HT1080 (cell line): ENCODE results near the gene CEP72. TPM values are rescaled to one million over a fixed set of nuclear protein-coding genes. Genes with fewer than 3 reads are reported as not detected.
"Not testable (repeated sequence)": the region's sequence is repeated elsewhere in the genome, so short reads cannot be mapped to it uniquely, and the experiment has no call there.

Experiments
- DNase-seq: peaks from one replicate; pipeline ENCODE4 v3.0.0-alpha.2; 2015; ENCODE audit warnings: low read depth
- total RNA-seq: library from RNA; depleted of rRNA; stranded (reverse); fragments of >200 nt; shearing (Covaris generic); gene quantifications from 2 replicates; pipeline ENCODE4 v1.2.3, GENCODE V29; 2014

The CEP72 gene
- total RNA-seq, 1 experiment from 2014 or later: 16.0 TPM

DNA sequence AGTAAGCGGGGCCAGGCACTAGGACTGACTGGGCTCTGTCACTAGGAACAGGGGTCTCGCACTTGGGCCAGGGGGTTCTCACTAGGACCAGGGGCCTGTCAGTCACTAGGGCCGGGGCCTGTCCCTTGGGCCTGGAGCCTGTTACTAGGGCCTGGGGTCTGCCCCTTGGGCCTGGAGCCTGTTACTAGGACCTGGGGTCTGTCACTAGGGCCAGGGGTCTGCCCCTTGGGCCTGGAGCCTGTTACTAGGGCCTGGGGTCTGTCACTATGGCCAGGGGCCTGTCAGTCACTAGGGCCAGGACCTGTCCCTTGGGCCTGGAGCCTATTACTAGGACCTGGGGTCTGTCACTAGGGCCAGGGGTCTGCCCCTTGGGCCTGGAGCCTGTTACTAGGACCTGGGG lies 70.1 kb downstream of the CEP72 start:
- not testable (repeated sequence) for DNase-seq

DNA sequence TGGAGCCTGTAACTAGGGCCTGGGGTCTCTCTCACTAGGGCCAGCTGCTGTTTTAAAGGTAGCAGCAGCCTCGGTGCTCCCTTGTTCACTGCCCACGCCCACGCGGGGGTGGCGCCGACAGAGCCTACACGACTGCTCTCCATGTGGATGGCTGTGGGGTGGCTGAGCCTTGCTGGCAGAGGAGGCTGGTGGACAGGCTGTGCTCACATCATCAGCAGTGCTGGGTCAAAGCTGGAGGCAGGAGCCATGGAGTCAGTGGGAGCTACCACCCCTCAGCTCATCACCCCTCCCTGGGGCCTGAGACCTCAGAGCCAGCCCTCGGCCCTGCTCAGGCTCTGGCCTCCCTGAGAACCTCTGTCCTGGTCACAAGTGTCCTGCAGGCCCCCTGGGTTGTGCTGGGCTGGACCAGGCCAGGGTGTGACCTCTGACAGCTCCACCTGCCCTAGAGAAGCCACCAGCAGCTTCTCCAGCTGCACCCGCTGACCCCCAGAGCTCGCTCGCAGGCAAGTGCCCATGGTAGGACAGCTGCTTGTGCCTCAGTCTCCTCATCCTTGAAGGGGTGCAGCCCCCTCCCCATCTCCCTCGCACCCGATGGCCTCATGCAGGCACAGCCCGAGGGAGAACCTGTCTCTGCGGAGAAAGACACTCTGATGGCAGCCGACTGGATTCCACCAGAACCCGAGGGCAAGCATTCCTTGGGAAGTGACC lies 70.7 kb downstream of the CEP72 start:
- DNase-seq: not testable (repeated sequence)

DNA sequence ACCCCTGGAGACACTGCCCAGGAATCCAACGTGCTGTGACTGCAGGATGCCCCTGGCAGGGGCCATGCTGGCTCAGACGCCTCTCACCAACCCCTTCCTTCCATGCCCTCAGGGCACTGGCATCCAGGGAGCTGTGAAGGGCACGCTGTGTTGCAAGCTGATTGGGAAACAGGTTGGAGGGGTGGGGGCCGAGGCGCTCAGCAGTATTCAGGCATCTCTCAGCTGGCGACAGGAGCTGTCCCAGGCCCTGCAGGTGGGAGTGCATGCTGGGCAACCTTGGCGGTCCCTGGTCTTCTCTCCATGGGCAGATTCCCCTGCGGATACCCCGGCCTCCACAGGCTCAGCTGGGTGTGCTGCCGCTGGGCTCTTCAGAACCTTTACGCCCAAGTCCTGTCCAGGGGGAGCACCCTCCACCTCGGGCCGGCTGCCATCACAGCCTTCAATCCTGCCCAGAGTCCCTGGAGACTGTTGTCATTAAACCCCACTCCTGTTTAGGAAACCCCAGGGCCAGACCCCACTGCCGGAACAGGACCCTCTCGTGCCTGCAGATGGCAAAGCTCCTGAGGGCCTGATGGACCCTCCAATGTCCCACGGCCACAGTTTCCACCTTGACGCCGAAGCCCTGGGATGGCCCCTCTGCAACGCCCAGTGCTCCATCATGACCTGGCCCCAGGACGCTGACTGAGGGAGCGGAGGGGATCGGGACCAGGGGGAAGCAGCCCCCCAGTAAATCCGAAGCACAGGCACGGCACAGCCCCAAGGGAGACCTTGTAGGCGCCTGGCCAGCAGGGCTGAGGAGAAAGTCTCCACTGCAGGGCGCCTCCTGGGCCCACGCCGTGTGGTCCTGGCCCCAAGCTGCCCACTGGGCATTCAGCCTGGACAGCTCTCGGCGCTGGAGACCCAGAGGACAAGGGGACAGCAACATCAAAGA lies 71.7 kb downstream of the CEP72 start:
- DNase-seq: no peak

DNA sequence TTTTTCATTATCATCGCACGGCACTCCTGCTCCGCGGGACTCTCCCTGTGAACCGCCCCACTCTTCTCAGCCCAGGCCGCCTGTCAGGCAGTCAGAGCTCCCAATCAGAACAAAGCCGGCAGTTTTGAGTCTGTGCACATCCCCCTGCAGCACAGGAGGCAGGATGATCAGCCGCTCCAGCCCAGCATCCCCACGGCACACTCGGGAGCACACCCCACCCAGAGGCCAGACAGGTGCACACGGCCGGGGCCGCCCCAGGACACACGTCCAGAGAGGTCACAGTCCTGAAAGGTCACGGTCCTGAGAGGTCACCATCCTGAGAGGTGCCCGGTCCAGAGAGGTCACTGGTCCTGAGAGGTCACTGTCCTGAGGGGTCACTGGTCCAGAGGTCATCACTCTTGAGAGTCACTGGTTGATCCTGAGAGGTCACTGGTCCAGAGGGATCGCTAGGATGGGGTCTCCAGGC lies 72.6 kb downstream of the CEP72 start:
- no peak for DNase-seq

DNA sequence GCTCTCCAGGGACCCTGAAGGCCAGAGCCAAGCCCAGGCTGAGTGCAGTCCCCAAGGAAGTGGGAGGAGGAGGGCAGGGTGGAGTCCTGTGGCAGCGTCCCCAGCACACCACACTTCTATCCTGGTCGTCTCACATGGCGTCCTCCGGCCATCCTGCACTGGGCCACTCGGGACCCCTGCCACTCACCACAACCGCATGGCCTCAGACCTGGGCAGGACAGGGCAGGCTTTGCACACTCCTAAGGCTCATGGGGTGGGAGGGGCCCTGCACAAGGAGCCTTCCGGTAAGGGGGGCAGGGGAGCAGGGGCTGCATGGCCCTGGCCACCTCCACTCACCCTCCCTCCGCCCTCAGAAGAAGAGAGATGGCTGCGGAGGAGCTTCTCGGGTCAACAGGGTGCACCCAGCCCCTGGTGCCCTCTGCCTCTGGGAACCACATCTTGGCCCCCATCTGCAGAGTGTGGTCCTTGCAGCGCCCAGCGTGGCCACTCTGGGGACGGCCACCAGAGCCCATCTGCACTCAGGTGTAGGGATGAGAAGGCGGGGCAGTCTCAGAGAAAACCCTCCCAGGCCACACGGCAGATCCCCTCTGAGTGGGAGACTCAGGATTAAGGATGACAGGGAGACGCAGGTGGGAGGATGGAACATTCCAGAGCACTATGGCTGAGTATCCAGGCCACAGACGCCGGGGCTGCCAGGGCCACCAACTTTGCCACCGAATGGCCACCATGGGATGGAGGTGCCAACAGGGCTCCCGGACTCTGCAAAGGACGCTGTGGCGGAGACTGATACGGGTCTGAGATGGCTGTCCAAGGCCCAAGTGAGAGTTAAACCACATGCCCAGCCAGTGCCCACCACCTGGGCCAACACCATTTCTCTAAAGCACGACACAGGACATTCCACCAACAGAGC lies 73.4 kb downstream of the CEP72 start:
- DNase-seq: no peak

DNA sequence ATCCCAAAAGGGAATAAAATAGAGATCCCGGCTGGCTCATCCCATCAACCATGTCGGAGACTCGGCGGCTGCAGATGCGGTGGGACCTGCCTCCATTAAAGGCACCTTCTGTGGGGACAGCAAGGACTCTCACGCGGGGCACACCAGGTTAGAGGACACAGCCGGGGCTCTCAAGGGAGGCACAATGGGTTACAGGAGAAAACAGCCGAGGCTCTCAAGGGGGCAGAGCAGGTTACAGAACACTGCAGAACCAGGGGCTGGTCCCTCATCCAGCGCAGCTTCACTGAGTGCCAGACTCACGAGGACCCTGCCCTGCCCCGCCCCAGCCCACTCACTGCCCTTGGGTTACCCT lies 74.0 kb downstream of the CEP72 start:
- DNase-seq: not testable (repeated sequence)

DNA sequence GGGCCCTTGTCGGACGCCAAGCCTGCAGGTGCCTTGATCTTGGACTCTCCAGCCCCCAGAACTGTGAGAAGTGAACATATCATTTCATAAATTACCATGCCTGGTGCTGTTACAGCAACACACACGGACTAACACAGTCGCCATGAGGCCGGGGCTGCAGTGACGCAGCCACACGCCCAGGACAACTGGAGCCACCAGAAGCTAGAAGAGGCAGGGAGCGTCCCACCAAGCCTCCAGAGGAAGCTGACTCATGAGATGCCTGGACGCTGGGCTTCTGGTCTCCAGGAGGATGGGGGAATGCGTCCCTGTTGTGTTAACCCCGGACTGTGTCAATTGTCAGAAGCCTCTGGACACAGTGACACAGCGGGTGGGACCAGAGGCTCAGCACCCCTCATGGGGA lies 74.8 kb downstream of the CEP72 start:
- not testable (repeated sequence) for DNase-seq

DNA sequence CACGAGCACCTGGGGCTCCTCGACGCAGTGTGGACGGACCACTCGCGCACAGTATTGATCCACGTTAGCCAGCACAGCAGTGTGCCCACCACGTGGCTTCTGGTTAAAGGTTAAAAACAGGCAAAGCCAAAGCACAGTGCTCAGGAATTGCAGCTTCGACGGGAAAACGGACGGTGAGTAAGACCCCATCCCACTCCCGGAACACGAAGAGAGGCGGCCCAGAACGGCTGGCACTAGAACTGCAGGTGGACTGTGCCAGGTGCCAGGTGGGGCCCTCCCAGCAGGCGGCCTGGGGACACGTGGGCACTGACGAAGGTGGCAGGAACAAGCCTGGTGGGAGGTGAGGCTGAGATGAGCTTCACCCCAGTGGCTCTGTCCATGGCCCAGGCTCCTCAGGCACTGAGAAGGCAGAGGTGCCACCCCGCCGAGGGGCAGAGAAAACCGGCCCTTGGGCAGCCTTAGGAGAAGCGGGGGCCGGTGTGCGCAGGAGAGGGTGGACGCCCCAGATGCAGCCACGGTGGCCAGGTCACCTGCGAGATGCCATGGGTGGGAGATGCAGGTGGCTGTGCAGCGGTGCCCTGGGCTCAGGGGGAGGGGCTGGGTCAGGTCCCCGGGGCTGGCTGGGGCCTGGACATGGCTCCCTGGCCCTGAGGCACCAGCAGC lies 76.3 kb downstream of the CEP72 start:
- DNase-seq: not testable (repeated sequence)

DNA sequence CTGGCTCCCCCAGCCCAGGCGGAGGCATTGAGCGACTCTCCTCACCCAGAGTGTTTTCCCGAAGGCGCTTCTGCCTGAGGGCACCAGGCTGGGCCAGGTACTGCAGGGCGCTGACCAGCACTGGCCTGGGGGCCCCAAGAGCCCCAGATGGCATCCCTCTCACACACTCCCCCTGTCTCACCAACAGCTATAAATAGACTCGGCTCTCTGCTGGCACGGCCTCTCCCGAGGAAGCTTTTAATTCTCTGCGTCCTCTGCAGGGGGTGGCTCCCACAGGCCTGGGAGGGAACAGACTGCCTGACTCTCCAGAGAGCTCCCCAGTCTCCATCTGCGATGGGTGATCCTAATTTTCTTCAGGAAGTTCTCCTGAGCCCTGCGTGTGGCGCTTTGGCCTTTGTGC lies 78.2 kb downstream of the CEP72 start:
- not testable (repeated sequence) for DNase-seq

DNA sequence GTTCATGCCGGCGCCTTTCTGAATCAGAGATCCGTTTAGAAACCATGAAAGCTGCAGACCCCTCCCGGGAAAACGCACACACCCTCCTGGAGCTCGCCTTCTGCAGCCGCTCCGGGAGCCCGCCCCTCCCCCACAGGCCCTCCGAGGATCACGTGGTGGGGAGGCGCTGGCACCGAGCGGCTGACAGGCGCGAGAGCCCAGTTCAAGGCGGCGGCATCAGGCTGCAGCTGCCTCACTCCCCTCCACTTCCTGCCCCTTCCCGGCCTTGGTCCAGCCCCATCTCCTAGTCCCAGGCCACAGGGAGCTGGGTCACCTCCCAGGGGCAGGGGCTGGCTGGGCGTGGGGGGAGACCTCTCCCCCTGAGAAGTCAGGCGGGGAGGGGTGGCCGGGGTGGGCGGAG lies 78.9 kb downstream of the CEP72 start:
- not testable (repeated sequence) for DNase-seq

DNA sequence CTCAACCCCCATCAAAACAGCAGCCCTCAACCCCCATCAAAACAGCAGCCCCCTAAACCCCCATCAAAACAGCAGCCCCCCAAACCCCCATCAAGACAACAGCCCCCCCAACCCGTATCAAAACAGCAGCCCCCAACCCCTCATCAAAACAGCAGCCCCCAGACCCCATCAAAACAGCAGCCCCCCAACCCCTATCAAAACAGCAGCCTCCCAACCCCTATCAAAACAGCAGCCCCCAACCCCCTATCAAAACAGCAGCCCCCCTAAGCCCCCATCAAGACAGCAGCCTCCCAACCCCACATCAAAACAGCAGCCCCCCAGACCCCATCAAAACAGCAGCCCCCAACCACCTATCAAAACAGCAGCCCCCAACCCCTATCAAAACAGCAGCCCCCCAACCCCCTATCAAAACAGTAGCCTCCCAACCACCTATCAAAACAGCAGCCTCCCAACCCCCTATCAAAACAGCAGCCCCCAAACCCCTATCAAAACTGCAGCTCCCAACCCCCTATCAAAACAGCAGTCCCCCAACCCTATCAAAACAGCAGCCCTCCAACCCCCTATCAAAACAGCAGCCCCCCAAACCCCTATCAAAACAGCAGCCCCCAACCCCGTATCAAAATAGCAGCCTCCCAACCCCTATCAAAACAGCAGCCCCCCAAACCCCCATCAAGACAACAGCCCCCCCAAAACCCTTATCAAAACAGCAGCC lies 79.8 kb downstream of the CEP72 start:
- DNase-seq: no peak

DNA sequence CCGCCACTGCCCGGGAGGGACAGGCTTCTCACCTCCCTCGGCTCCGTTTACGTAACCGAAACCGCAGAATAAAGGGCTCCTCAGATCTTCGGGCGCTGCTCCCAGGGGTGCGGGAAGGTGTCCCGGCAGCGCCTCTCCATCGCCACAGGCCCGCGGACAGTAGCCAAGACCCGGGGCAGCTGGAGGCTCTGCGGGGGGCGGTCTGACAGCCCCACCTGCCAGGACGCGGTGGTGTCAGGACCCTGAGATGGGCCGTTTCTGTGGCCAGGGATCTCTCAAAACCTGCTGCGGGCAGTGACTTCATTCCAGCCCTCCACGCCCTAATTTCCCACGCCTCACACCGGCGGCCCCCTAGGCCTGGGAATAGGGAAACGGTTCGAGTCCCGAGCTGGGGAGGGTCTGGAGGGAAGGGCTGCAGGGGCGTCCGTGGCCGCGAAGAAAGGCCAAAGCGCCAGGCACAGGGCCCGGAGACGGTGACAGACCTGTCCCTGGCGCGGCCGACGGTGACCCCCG lies 80.4 kb downstream of the CEP72 start:
- DNase-seq: not testable (repeated sequence)

DNA sequence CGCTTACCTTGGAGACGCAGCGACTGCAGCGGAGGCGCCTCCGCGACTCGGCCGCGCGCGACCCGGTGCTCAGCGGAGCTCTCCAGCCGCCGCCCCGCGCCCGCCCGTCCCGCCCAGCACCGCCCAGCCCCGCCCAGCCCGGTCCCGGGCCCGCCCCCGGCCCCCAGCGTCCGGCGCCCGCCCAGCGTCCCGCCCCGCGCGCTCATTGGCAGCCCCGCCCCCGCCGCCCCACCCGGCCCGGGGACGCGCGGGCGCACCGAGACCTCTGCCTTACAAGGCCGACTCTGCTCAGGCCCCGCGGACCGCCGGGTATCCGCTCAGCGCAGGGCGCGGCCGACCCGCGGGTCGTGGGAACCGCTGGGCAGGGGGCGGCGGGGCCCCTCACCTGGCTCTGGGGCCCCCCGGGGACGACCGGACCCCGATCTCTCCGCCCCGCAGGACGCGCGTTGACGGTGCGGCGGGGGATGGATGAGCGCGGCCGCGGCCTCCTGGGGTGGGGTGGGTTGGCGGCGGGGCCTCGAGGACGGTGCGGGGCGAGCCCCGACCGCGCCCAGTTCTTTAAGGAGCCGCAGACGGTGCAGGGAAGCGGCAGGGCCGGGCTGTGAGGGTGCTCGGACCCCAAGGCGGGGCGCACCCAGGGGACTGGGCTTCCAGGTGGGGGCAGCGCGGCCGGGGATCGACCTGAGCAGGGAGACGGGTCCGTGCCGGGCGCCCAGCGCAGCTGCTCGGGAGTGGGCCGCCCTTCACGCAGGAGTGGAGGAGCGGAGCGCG lies 81.3 kb downstream of the CEP72 start, which contains the start of gene TPPP:
Gene TPPP, minus strand, starts transcription at position 82 of the 771 bp plus-strand sequence. CDS start 15,292 bp downstream, outside the sequence.
- not testable (repeated sequence) for DNase-seq

DNA sequence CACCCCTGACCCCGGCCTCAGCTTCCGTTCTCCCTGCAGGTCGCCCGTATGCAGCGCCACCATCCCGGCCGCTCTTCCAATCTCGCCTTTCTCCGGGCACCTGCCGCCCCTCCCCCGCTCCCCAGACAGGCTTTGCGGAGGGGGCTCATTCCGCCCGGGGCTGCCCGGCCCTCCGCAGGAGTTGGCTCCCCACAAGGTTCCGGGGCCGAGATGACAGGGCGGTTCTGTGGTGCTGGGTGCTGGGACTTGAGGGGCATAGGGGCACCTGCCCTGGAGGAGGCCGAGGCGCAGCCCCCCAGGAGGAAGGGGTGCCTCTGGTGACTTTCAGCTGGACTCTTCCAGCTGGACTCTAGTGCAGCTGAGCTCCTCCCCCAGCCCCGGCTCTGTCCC lies 81.9 kb downstream of the CEP72 start:
- DNase-seq: not testable (repeated sequence)

DNA sequence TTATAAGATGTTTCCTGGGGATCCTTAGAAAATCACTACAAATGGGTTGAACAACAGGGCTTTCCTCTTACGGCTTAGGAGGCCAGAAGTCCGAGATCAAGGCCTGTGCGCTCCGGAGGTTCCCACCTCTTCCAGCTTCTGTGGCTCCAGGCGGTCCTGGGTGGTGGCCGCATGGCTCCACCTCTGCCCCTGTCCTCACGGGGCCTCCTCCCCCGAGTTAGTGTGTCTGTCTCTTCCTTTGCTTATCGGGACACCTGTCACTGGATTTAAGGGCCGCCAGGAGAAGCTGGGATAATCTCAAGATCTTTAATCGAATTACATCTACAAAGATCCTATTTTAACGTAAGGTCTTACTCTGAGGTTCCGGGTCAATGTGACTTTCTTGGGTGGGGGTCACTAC lies 83.3 kb downstream of the CEP72 start:
- DNase-seq: not testable (repeated sequence)

DNA sequence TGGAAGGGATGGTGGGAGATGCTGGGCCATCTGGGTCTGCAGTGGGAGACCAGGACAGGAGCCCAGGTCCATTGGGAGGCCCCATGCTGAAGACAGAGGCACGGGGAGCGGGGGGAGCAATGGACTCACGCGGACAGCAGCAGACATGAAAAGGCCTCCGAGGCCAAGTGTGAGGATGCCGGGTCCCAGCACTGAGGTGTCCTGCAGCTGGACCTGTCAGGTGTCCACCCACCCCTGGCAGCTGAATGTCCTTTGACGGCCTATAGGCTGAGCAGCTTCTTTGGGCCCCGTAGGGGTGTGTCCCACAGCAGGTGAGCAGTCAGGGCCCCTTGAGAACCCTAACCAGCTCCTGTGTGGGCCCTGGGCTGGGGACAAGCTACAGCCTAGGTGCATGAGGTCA lies 84.1 kb downstream of the CEP72 start:
- not testable (repeated sequence) for DNase-seq

DNA sequence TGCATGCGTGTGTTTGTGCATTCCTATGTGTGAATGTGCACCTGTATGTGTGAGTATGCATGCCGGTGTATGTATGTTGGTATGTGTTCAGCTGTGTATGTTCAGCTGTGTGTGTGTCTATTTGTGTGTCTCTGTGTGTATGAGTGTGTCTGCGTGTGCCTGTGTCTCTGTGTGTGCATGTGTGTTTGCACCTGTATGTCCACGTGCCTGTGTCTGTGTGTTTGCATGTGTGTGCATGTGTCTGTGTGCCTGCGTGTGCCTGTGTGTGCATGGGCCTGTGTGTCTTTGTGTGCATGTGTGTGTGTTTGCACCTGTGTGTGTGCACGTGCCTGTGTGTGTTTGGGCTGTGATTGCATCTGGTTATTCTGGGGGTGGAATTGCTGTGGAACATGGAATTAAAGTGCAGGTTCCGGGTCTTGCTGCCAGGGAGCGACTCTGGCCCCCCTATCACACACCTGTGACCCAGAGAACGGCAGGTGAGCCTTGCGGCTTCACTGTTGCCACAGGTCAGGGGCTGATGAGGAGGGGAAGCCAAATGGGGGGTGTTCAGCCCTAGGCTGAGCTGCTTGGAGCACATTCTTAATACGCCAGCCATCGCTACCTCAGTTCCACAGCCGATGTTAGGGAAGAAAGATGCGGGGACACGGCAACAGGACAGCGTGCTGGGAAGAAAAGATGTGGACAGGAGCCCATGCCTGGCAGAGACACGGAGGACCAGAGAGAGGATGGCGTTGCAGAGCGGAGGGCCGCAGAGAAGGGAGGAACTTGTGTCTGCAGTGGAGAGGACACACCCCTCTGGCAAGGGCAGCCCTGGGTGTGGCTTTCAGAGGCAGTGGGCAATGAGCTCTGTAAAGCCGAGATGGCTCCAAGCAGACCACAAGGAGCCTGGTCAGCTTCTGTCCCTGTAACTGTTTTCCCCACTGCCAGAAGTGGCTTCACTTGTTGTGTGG lies 84.9 kb downstream of the CEP72 start:
- DNase-seq: not testable (repeated sequence)
